BJ (cell line): ENCODE data around the gene MEIKIN. TPM values are rescaled to one million over a fixed set of nuclear protein-coding genes. Genes with fewer than 3 reads are reported as not detected.

Experiments used
- CTCF ChIA-PET: fragments of 350-600 bp; formaldehyde crosslinking; extraction: SDS; loops from one replicate; lab custom pipeline; 2021; ENCODE audit warnings: antibody characterized with exemption, inconsistent platforms; lab: Yijun Ruan, JAX
- POLR2A ChIA-PET: fragments of 300-600 bp; sonication (Branson Sonifier 250); formaldehyde crosslinking; extraction: SDS; loops from one replicate; lab custom pipeline; 2021; ENCODE audit warnings: antibody characterized with exemption; lab: Charles Lee
- DNase-seq: peaks from one replicate; pipeline ENCODE4 v3.0.0-alpha.2; 2011; ENCODE audit warnings: low read depth
- H3K27me3 ChIP-seq: 2 replicates; pipeline ENCODE4 v1.6.0; 2011; ENCODE audit warnings: low read length; ENCODE audit not compliant: control insufficient read depth, insufficient read depth
- H3K36me3 ChIP-seq: 2 replicates; pipeline ENCODE4 v1.5.1; 2011; ENCODE audit warnings: low read length; ENCODE audit not compliant: control insufficient read depth, insufficient read depth
- H3K4me3 ChIP-seq: 2 replicates; pipeline ENCODE4 v1.5.1; 2011; ENCODE audit warnings: low read depth, mild to moderate bottlenecking, control low read depth, low read length
- polyA plus RNA-seq: library from polyadenylated mRNA; depleted of rRNA; stranded (reverse); fragments of >200 nt; gene quantifications from 2 replicates; pipeline ENCODE4 v1.2.3, GENCODE V29; 2011
- TF ChIP-seq, protein P1 (sequence below): IDR thresholded peaks from 2 replicates; pipeline ENCODE4 v1.5.1; 2011; ENCODE audit warnings: low read depth, mild to moderate bottlenecking, control low read depth, inconsistent platforms, low read length, moderate library complexity; ENCODE audit not compliant: insufficient read depth

The MEIKIN gene
- polyA plus RNA-seq, 1 experiment, result not detected

GRCh38 chr5:131776450-131776849, 169.0 kb downstream of the MEIKIN start:
- no peak for DNase-seq
- ChIA-PET CTCF (interaction anchor here (1.4 kb wide), 1 partner anchor 20 kb away, joined by 3 read pairs; no protein-coding TSS in a partner anchor), POLR2A (no interaction called here)
- no peaks in the 10 kb centered on the region for H3K27me3 ChIP-seq
- H3K36me3 ChIP-seq, result no peaks in the 10 kb centered on the region
- no peak overlapping the region for H3K4me3 ChIP-seq
- TF ChIP-seq, protein P1, sequence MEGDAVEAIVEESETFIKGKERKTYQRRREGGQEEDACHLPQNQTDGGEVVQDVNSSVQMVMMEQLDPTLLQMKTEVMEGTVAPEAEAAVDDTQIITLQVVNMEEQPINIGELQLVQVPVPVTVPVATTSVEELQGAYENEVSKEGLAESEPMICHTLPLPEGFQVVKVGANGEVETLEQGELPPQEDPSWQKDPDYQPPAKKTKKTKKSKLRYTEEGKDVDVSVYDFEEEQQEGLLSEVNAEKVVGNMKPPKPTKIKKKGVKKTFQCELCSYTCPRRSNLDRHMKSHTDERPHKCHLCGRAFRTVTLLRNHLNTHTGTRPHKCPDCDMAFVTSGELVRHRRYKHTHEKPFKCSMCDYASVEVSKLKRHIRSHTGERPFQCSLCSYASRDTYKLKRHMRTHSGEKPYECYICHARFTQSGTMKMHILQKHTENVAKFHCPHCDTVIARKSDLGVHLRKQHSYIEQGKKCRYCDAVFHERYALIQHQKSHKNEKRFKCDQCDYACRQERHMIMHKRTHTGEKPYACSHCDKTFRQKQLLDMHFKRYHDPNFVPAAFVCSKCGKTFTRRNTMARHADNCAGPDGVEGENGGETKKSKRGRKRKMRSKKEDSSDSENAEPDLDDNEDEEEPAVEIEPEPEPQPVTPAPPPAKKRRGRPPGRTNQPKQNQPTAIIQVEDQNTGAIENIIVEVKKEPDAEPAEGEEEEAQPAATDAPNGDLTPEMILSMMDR, result no peak

- TF ChIP-seq, protein P1, result no peak
- CTCF ChIA-PET, result interaction anchor here (1.1 to 1.4 kb wide), 2 partner anchors 18 to 82 kb away, joined by 3 read pairs; no protein-coding TSS in a partner anchor
- Histone ChIP-seq H3K4me3 (no peak overlapping the region), H3K27me3 (no peaks in the 10 kb centered on the region), H3K36me3 (no peaks in the 10 kb centered on the region)
- POLR2A ChIA-PET, result no interaction called here
- no peak for DNase-seq
Measured at GRCh38 chr5:131774652-131775367, 170.7 kb downstream of the MEIKIN start.

GRCh38 chr5:131773805-131774204, 171.7 kb downstream of the MEIKIN start:
- ChIA-PET POLR2A (no interaction called here), CTCF (interaction anchor here (1.1 kb wide), 1 partner anchor 83 kb away, joined by 3 read pairs; no protein-coding TSS in a partner anchor)
- no peak overlapping the region for H3K4me3 ChIP-seq
- TF ChIP-seq, protein P1, result no peak
- H3K36me3 ChIP-seq, result no peaks in the 10 kb centered on the region
- no peak for DNase-seq
- H3K27me3 ChIP-seq, result no peaks in the 10 kb centered on the region

GRCh38 chr5:131771692-131772091, 173.8 kb downstream of the MEIKIN start:
- no peak for DNase-seq
- Histone ChIP-seq H3K27me3 (no peaks in the 10 kb centered on the region), H3K36me3 (no peaks in the 10 kb centered on the region), H3K4me3 (no peak overlapping the region)
- TF ChIP-seq, protein P1, result no peak
- POLR2A ChIA-PET, result no interaction called here
- CTCF ChIA-PET, result no interaction called here

DNA sequence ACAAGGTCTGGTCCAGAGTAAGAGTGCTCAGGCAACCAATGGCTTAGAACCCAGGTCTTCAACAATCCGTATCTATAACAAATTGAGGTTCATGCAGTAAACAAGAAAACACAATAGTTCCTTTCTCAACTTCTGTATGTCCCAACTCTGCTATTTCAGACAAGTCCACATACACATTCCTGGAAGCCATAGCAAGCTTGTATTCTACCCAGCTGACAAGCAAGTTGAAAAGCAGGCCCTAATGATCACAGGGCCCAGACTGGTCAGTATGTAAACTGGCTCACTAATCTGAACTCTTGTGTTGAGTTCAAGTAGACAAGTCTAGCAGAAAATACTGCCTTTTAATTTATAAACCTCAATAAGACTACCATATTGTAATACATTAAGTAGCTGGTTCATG, 175.5 kb downstream of the MEIKIN start:
- POLR2A ChIA-PET, result no interaction called here
- Histone ChIP-seq H3K4me3 (no peak overlapping the region), H3K27me3 (no peaks in the 10 kb centered on the region), H3K36me3 (no peaks in the 10 kb centered on the region)
- no peak for DNase-seq
- CTCF ChIA-PET, result no interaction called here
- TF ChIP-seq, protein P1, result no peak
